Liver (tissue), 9 donors: ENCODE data around the gene ARFRP1. TPM values are rescaled to one million over a fixed set of nuclear protein-coding genes. Genes with fewer than 3 reads are reported as not detected.

Experiments
- DNase-seq: peaks from one replicate; pipeline ENCODE4 v3.0.0-alpha.2; 2017; ENCODE audit warnings: low spot score
- H3K27ac ChIP-seq, 2 donors: one replicate each; pipeline ENCODE4 v1.7.0; 2013; ENCODE audit warnings: inconsistent platforms in 2 of 2, low read length in 2 of 2, control low read depth in 1 of 2, low read depth in 1 of 2, mild to moderate bottlenecking in 1 of 2
- H3K27me3 ChIP-seq, 4 donors: one replicate each; pipeline versions ENCODE4 v1.6.1 to v1.7.0; 2013; ENCODE audit warnings: low read length in 3 of 4, inconsistent platforms in 1 of 4, mild to moderate bottlenecking in 1 of 4, moderate library complexity in 1 of 4; ENCODE audit not compliant: control insufficient read depth in 4 of 4, insufficient read depth in 4 of 4
- H3K36me3 ChIP-seq, 4 donors: one replicate each; pipeline versions ENCODE4 v1.6.1 to v1.7.0; 2013; ENCODE audit warnings: low read length in 3 of 4, mild to moderate bottlenecking in 3 of 4, low read depth in 1 of 4, moderate library complexity in 1 of 4; ENCODE audit not compliant: control insufficient read depth in 4 of 4, insufficient read depth in 3 of 4
- H3K4me1 ChIP-seq, 4 donors: one replicate each; pipeline versions ENCODE4 v1.6.1 to v1.7.0; 2013; ENCODE audit warnings: low read length in 3 of 4, mild to moderate bottlenecking in 3 of 4, moderate library complexity in 1 of 4; ENCODE audit not compliant: control insufficient read depth in 4 of 4, insufficient read depth in 4 of 4
- H3K4me3 ChIP-seq, 3 donors: one replicate each; pipeline versions ENCODE4 v1.6.1 to v1.7.0; 2013; ENCODE audit warnings: low read length in 3 of 3, control low read depth in 1 of 3, low read depth in 1 of 3, mild to moderate bottlenecking in 1 of 3
- H3K9ac ChIP-seq, 2 donors: one replicate each; pipeline ENCODE4 v1.7.0; 2013; ENCODE audit warnings: low read length in 2 of 2, mild to moderate bottlenecking in 2 of 2, moderate library complexity in 2 of 2, control low read depth in 1 of 2, low read depth in 1 of 2
- H3K9me3 ChIP-seq, 4 donors: one replicate each; pipeline versions ENCODE4 v1.6.1 to v1.7.0; 2013; ENCODE audit warnings: low read length in 3 of 4; ENCODE audit not compliant: control insufficient read depth in 4 of 4
- CTCF ChIP-seq: fragments of 150-350 bp; IDR thresholded peaks from 2 replicates; pipeline ENCODE4 v1.5.1; 2017; ENCODE audit warnings: improper control_type of control experiment, low read depth, low read length; ENCODE audit not compliant: missing input control
- EGR1 ChIP-seq, 2 donors: IDR thresholded peaks; 2 replicates each; pipeline ENCODE4 v1.6.1; 2016 to 2018; ENCODE audit warnings: antibody characterized with exemption in 2 of 2, low read depth in 2 of 2
- FOXA1 ChIP-seq: IDR thresholded peaks from 2 replicates; pipeline ENCODE4 v1.6.1; 2016; ENCODE audit warnings: antibody characterized with exemption
- FOXA2 ChIP-seq: IDR thresholded peaks from 2 replicates; pipeline ENCODE4 v1.6.1; 2016; ENCODE audit warnings: antibody characterized with exemption
- GABPA ChIP-seq, 2 donors: IDR thresholded peaks in 1 of 2; conservative IDR thresholded peaks in 1 of 2; 2 replicates each; pipeline ENCODE4 v1.6.1; 2016; ENCODE audit warnings: antibody characterized with exemption in 2 of 2, mild to moderate bottlenecking in 1 of 2, moderate library complexity in 1 of 2
- HNF4A ChIP-seq, 2 donors: conservative IDR thresholded peaks; 2 replicates each; pipeline ENCODE4 v1.6.1; 2016; ENCODE audit warnings: antibody characterized with exemption in 2 of 2, mild to moderate bottlenecking in 2 of 2
- HNF4G ChIP-seq: IDR thresholded peaks from 2 replicates; pipeline ENCODE4 v1.6.1; 2016; ENCODE audit warnings: antibody characterized with exemption
- NR2F2 ChIP-seq: IDR thresholded peaks from 2 replicates; pipeline ENCODE4 v1.6.1; 2016; ENCODE audit warnings: antibody characterized with exemption
- RAD21 ChIP-seq, 2 donors: IDR thresholded peaks; 2 replicates each; pipeline ENCODE4 v1.6.1; 2016; ENCODE audit warnings: antibody characterized with exemption in 2 of 2, mild to moderate bottlenecking in 2 of 2
- SP1 ChIP-seq: IDR thresholded peaks from 2 replicates; pipeline ENCODE4 v1.6.1; 2018; ENCODE audit warnings: antibody characterized with exemption, mild to moderate bottlenecking
- TAF1 ChIP-seq: conservative IDR thresholded peaks from 2 replicates; pipeline ENCODE4 v1.6.1; 2016; ENCODE audit warnings: antibody characterized with exemption, mild to moderate bottlenecking
- YY1 ChIP-seq: IDR thresholded peaks from 2 replicates; pipeline ENCODE4 v1.6.1; 2016; ENCODE audit warnings: antibody characterized with exemption, mild to moderate bottlenecking
- WGBS: extraction: QIAGEN DNeasy Blood & Tissue Kit; methylation state at CpG from one replicate; pipeline ENCODE4 v1.1.7; 2013; 5-methylcytosine and 5-hydroxymethylcytosine counted together
- polyA plus RNA-seq, 2 donors: library from polyadenylated mRNA; stranded (reverse) in 1 of 2; unstranded in 1 of 2; fragments of 200-250 nt in 1 of 2; fragments of >200 nt in 1 of 2; fragmentation: Nextera tagmentation in 1 of 2; extraction: Ambion mirVana in 1 of 2; gene quantifications; one replicate each; pipeline versions ENCODE4 v1.2.1 to v1.2.3, GENCODE V29; 2013 to 2015
- total RNA-seq, 2 donors: library from RNA; depleted of rRNA; stranded (reverse); fragments of >200 nt; gene quantifications; one replicate each; pipeline ENCODE4 v1.2.3, GENCODE V29; 2014
- TF ChIP-seq, protein P1 (sequence below): IDR thresholded peaks from 2 replicates; pipeline ENCODE4 v1.6.1; 2016; ENCODE audit warnings: antibody characterized with exemption
- TF ChIP-seq, protein P2 (sequence below): IDR thresholded peaks from 2 replicates; pipeline ENCODE4 v1.6.1; 2016; ENCODE audit warnings: antibody characterized with exemption, mild to moderate bottlenecking
- TF ChIP-seq, protein P3 (sequence below): IDR thresholded peaks from 2 replicates; pipeline ENCODE4 v1.6.1; 2016; ENCODE audit warnings: antibody characterized with exemption
- donor health status: healthy.
- donor health status: healthy.
- donor health status: healthy.
- donor health status: healthy.
- donor health status: healthy.

ARFRP1 gene
- total and polyA plus RNA-seq, 4 donors, result 14.2 to 26.9 (median 20.5) TPM

DNA sequence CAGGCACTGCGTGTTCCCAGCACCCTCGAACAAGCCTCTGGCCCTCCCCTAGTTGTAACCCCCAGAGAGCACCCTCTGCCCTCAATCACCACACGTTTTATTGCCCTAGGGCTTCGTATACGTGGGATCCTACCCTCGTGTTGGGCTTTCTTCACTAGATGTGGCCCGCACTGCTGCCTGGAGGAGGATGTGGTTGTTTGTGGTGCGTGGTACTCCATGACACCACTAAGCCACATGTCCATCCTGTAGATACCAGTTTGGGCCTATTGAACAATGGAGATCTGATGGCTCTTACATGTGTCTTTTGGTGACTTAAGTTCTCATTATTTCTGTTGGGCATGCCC, 48.8 kb upstream of the ARFRP1 start:
- no peaks in the 10 kb centered on the region for H3K36me3 ChIP-seq

GRCh38 chr20:63755933-63756647, 48.3 kb upstream of the ARFRP1 start:
- H3K9ac ChIP-seq, result no peak overlapping the region
- no peaks in the 10 kb centered on the region for H3K36me3 ChIP-seq
- H3K4me1 ChIP-seq, result no peaks in the 10 kb centered on the region
- TF ChIP-seq FOXA2 (no peak), HNF4G (no peak), CTCF (no peak), YY1 (no peak), NR2F2 (no peak), TAF1 (no peak), FOXA1 (no peak), SP1 (no peak), EGR1 (IDR thresholded peaks at IDR 0.05; ENCODE audit: low read depth in 2 of 2) (no peak), GABPA (IDR thresholded peaks at IDR 0.05 in 1 of 2, conservative IDR thresholded peaks at IDR 0.05 in 1 of 2) (no peak), RAD21 (IDR thresholded peaks at IDR 0.05) (no peak)
- TF ChIP-seq, protein P1, sequence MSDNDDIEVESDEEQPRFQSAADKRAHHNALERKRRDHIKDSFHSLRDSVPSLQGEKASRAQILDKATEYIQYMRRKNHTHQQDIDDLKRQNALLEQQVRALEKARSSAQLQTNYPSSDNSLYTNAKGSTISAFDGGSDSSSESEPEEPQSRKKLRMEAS, result no peak
- TF ChIP-seq, protein P2, sequence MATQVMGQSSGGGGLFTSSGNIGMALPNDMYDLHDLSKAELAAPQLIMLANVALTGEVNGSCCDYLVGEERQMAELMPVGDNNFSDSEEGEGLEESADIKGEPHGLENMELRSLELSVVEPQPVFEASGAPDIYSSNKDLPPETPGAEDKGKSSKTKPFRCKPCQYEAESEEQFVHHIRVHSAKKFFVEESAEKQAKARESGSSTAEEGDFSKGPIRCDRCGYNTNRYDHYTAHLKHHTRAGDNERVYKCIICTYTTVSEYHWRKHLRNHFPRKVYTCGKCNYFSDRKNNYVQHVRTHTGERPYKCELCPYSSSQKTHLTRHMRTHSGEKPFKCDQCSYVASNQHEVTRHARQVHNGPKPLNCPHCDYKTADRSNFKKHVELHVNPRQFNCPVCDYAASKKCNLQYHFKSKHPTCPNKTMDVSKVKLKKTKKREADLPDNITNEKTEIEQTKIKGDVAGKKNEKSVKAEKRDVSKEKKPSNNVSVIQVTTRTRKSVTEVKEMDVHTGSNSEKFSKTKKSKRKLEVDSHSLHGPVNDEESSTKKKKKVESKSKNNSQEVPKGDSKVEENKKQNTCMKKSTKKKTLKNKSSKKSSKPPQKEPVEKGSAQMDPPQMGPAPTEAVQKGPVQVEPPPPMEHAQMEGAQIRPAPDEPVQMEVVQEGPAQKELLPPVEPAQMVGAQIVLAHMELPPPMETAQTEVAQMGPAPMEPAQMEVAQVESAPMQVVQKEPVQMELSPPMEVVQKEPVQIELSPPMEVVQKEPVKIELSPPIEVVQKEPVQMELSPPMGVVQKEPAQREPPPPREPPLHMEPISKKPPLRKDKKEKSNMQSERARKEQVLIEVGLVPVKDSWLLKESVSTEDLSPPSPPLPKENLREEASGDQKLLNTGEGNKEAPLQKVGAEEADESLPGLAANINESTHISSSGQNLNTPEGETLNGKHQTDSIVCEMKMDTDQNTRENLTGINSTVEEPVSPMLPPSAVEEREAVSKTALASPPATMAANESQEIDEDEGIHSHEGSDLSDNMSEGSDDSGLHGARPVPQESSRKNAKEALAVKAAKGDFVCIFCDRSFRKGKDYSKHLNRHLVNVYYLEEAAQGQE, result no peak
- TF ChIP-seq, protein P3, sequence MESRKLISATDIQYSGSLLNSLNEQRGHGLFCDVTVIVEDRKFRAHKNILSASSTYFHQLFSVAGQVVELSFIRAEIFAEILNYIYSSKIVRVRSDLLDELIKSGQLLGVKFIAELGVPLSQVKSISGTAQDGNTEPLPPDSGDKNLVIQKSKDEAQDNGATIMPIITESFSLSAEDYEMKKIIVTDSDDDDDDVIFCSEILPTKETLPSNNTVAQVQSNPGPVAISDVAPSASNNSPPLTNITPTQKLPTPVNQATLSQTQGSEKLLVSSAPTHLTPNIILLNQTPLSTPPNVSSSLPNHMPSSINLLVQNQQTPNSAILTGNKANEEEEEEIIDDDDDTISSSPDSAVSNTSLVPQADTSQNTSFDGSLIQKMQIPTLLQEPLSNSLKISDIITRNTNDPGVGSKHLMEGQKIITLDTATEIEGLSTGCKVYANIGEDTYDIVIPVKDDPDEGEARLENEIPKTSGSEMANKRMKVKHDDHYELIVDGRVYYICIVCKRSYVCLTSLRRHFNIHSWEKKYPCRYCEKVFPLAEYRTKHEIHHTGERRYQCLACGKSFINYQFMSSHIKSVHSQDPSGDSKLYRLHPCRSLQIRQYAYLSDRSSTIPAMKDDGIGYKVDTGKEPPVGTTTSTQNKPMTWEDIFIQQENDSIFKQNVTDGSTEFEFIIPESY, result no peak
- no peak for DNase-seq
- no peaks in the 10 kb centered on the region for H3K27me3 ChIP-seq
- no peak overlapping the region for H3K4me3 ChIP-seq
- no peak overlapping the region for H3K27ac ChIP-seq
- 85% methylated on average over 18 of the region's 18 CpGs for WGBS
- no peaks in the 10 kb centered on the region for H3K9me3 ChIP-seq

More for the DNA sequence above, 48.8 kb upstream of the ARFRP1 start:
- Histone ChIP-seq H3K27me3 (no peaks in the 10 kb centered on the region), H3K4me3 (no peak overlapping the region), H3K9ac (no peak overlapping the region), H3K9me3 (no peaks in the 10 kb centered on the region), H3K4me1 (no peaks in the 10 kb centered on the region), H3K27ac (no peak overlapping the region)
- 81% methylated on average over 8 of the region's 8 CpGs for WGBS
- no peak for DNase-seq
- TF ChIP-seq FOXA2 (no peak), HNF4A (conservative IDR thresholded peaks at IDR 0.05) (no peak), YY1 (no peak)
- TF ChIP-seq, protein P1, result no peak
